H1 (cell line): ENCODE results near the gene ATXN7L3B. TPM values are rescaled to one million over a fixed set of nuclear protein-coding genes. Genes with fewer than 3 reads are reported as not detected.

Experiments
- CTCF ChIA-PET: fragments of 300-600 bp; sonication (Branson Sonifier 250); formaldehyde crosslinking; loops from one replicate; lab custom pipeline; 2021; ENCODE audit not compliant: partially characterized antibody; lab: Charles Lee
- POLR2A ChIA-PET: fragments of 300-600 bp; sonication (Branson Sonifier 250); formaldehyde crosslinking; loops from one replicate; lab custom pipeline; 2021; ENCODE audit warnings: inconsistent platforms; ENCODE audit not compliant: partially characterized antibody; lab: Charles Lee
- DNase-seq, 2 experiments: peaks; one replicate each; pipeline versions ENCODE4 v3.0.0 to v3.0.0-alpha.2; 2010 to 2022; ENCODE audit warnings: low spot score in 2 of 2, low read depth in 1 of 2, mixed read lengths in 1 of 2
- FAIRE-seq: peaks from 2 replicates; lab custom pipeline; 2011; peaks lifted over from hg19 to GRCh38; lab: Jason Lieb, UNC
- H2AFZ ChIP-seq: 2 replicates; pipeline ENCODE4 v1.8.1; 2012; ENCODE audit warnings: low read length, inconsistent platforms
- H2AK5ac ChIP-seq: 2 replicates; pipeline ENCODE4 v1.6.1; 2013; ENCODE audit warnings: low read depth, low read length
- H2BK120ac ChIP-seq: replicated peaks from 2 replicates; pipeline ENCODE3; 2013; ENCODE audit warnings: low read depth, low read length, inconsistent platforms
- H2BK12ac ChIP-seq: 2 replicates; pipeline ENCODE4 v1.6.1; 2013; ENCODE audit warnings: low read depth, low read length
- H2BK15ac ChIP-seq: 2 replicates; pipeline ENCODE4 v1.6.1; 2013; ENCODE audit warnings: low read length
- H2BK20ac ChIP-seq: 2 replicates; pipeline ENCODE4 v1.6.1; 2013; ENCODE audit warnings: low read length
- H2BK5ac ChIP-seq: 2 replicates; pipeline ENCODE4 v1.6.1; 2013; ENCODE audit warnings: low read depth, low read length
- H3K14ac ChIP-seq: 2 replicates; pipeline ENCODE4 v1.6.1; 2013; ENCODE audit warnings: inconsistent platforms; ENCODE audit not compliant: insufficient read length
- H3K18ac ChIP-seq: 2 replicates; pipeline ENCODE4 v1.6.1; 2013; ENCODE audit warnings: low read length; ENCODE audit errors: extremely low read depth
- H3K23ac ChIP-seq: 2 replicates; pipeline ENCODE4 v1.6.1; 2013; ENCODE audit warnings: inconsistent platforms; ENCODE audit not compliant: insufficient read length
- H3K23me2 ChIP-seq: 2 replicates; pipeline ENCODE4 v1.6.1; 2013; ENCODE audit warnings: low read depth, low read length
- H3K27ac ChIP-seq: 2 replicates; pipeline ENCODE4 v1.6.1; 2011; ENCODE audit warnings: low read depth, low read length, inconsistent platforms
- H3K27me3 ChIP-seq, 4 experiments: replicated peaks in 1 of 4; 1 replicate in 1 of 4; 2 replicates in 3 of 4; pipeline versions ENCODE4 v1.6.1 to v1.8.1; 2011 to 2013; ENCODE audit warnings: low read length in 3 of 4, mild to moderate bottlenecking in 3 of 4, inconsistent platforms in 2 of 4, mixed read lengths in 2 of 4, moderate library complexity in 1 of 4; ENCODE audit not compliant: control insufficient read depth in 3 of 4, insufficient read depth in 3 of 4; ENCODE audit errors: extremely low read depth in 1 of 4
- H3K36me3 ChIP-seq, 4 experiments: 2 replicates each; pipeline versions ENCODE4 v1.6.1 to v1.8.1; 2011 to 2013; ENCODE audit warnings: mild to moderate bottlenecking in 4 of 4, low read length in 3 of 4, moderate library complexity in 2 of 4, control low read depth in 1 of 4, inconsistent platforms in 1 of 4; ENCODE audit not compliant: insufficient read depth in 4 of 4, control insufficient read depth in 2 of 4
- H3K4ac ChIP-seq: replicated peaks from 2 replicates; pipeline ENCODE3; 2013; ENCODE audit warnings: low read length, low read depth, mixed read lengths, inconsistent platforms; ENCODE audit not compliant: insufficient read length
- H3K4me1 ChIP-seq, 4 experiments: replicated peaks in 1 of 4; 1 replicate in 1 of 4; 2 replicates in 3 of 4; pipeline versions ENCODE4 v1.6.1 to v1.8.1; 2011 to 2013; ENCODE audit warnings: low read length in 3 of 4, inconsistent platforms in 2 of 4, mixed read lengths in 1 of 4; ENCODE audit not compliant: insufficient read depth in 4 of 4, control insufficient read depth in 3 of 4
- H3K4me2 ChIP-seq, 2 experiments: 2 replicates each; pipeline versions ENCODE4 v1.6.1 to v1.8.1; 2011 to 2013; ENCODE audit warnings: low read depth in 2 of 2, low read length in 2 of 2, control low read depth in 1 of 2, inconsistent platforms in 1 of 2, mild to moderate bottlenecking in 1 of 2; ENCODE audit not compliant: insufficient read depth in 1 of 2
- H3K4me3 ChIP-seq, 4 experiments: fragments of 200-600, 300-600 bp in 1 of 4; sonication (generic), shearing (Covaris generic), sonication (Bioruptor Twin) in 1 of 4; 2 replicates each; pipeline versions ENCODE4 v1.5.1 to v1.8.1; 2011 to 2016; ENCODE audit warnings: low read length in 4 of 4, low read depth in 3 of 4, control low read depth in 2 of 4, inconsistent platforms in 2 of 4, mild to moderate bottlenecking in 2 of 4, mixed read lengths in 1 of 4, moderate library complexity in 1 of 4; ENCODE audit not compliant: insufficient read depth in 2 of 4; ENCODE audit errors: extremely low read depth in 1 of 4
- H3K56ac ChIP-seq: replicated peaks from 2 replicates; pipeline ENCODE3; 2013; ENCODE audit warnings: low read depth, mild to moderate bottlenecking, mixed read lengths, low read length, inconsistent platforms; ENCODE audit not compliant: insufficient read length
- H3K79me1 ChIP-seq: 2 replicates; pipeline ENCODE4 v1.6.1; 2013; ENCODE audit warnings: low read depth, low read length, control low read depth
- H3K79me2 ChIP-seq, 2 experiments: 2 replicates each; pipeline versions ENCODE4 v1.6.1 to v1.8.1; 2012 to 2013; ENCODE audit warnings: low read length in 2 of 2, mild to moderate bottlenecking in 2 of 2, inconsistent platforms in 1 of 2; ENCODE audit not compliant: insufficient read depth in 2 of 2, control insufficient read depth in 1 of 2
- H3K9ac ChIP-seq, 4 experiments: replicated peaks in 1 of 4; 1 replicate in 1 of 4; 2 replicates in 3 of 4; pipeline versions ENCODE4 v1.6.1 to v1.8.1; 2011 to 2013; ENCODE audit warnings: low read depth in 3 of 4, low read length in 3 of 4, control low read depth in 2 of 4, mild to moderate bottlenecking in 2 of 4, moderate library complexity in 2 of 4, inconsistent platforms in 1 of 4; ENCODE audit errors: extremely low read depth in 1 of 4
- H3K9me3 ChIP-seq, 2 experiments: 2 replicates each; pipeline versions ENCODE4 v1.6.1 to v1.8.1; 2012 to 2013; ENCODE audit warnings: mild to moderate bottlenecking in 2 of 2, moderate library complexity in 2 of 2, control low read depth in 1 of 2, inconsistent platforms in 1 of 2, low read depth in 1 of 2, low read length in 1 of 2, mixed read lengths in 1 of 2; ENCODE audit not compliant: insufficient read depth in 2 of 2
- H4K20me1 ChIP-seq, 2 experiments: replicated peaks in 1 of 2; 2 replicates each; pipeline versions ENCODE3 to v1.8.1; 2011 to 2013; ENCODE audit warnings: inconsistent platforms in 2 of 2, low read length in 2 of 2, mild to moderate bottlenecking in 1 of 2; ENCODE audit not compliant: insufficient read depth in 2 of 2, control insufficient read depth in 1 of 2
- H4K5ac ChIP-seq: 2 replicates; pipeline ENCODE4 v1.6.1; 2013; ENCODE audit warnings: low read length, low read depth, mixed read lengths, inconsistent platforms; ENCODE audit not compliant: insufficient read length
- H4K8ac ChIP-seq: 2 replicates; pipeline ENCODE4 v1.8.0; 2013; ENCODE audit warnings: mild to moderate bottlenecking, moderate library complexity, low read length, inconsistent platforms; ENCODE audit not compliant: insufficient read depth; ENCODE audit errors: extremely low read depth
- H4K91ac ChIP-seq: replicated peaks from 2 replicates; pipeline ENCODE3; 2013; ENCODE audit warnings: low read length, mixed read lengths, inconsistent platforms; ENCODE audit not compliant: insufficient read length
- ATF3 ChIP-seq: IDR thresholded peaks from 2 replicates; pipeline ENCODE4 v1.6.1; 2011; ENCODE audit warnings: low read depth, mild to moderate bottlenecking, low read length; ENCODE audit not compliant: insufficient read depth
- CBX5 ChIP-seq: fragments of 300-800, 300-1000 bp; sonication (generic); IDR thresholded peaks from 2 replicates; pipeline ENCODE4 v1.7.1; 2016; ENCODE audit warnings: antibody characterized with exemption, low read length, low read depth
- CREB1 ChIP-seq: IDR thresholded peaks from 2 replicates; pipeline ENCODE4 v1.6.1; 2012; ENCODE audit warnings: inconsistent platforms
- CTCF ChIP-seq, 3 experiments: IDR thresholded peaks; 1 replicate in 2 of 3; 2 replicates in 1 of 3; pipeline versions ENCODE4 v1.5.1 to v1.6.1; 2011; ENCODE audit warnings: low read length in 3 of 3, mild to moderate bottlenecking in 3 of 3, inconsistent platforms in 2 of 3, low read depth in 1 of 3, moderate library complexity in 1 of 3; ENCODE audit not compliant: insufficient read depth in 1 of 3; ENCODE audit errors: control extremely low read depth in 1 of 3
- RAD21 ChIP-seq, 2 experiments: IDR thresholded peaks in 1 of 2; conservative IDR thresholded peaks in 1 of 2; 2 replicates each; pipeline ENCODE4 v1.6.1; 2011; ENCODE audit warnings: low read depth in 2 of 2, low read length in 2 of 2, improper control_type of control experiment in 1 of 2, inconsistent platforms in 1 of 2, mild to moderate bottlenecking in 1 of 2, moderate library complexity in 1 of 2
- SIN3A ChIP-seq, 2 experiments: IDR thresholded peaks in 1 of 2; conservative IDR thresholded peaks in 1 of 2; 2 replicates each; pipeline ENCODE4 v1.6.1; 2011 to 2012; ENCODE audit warnings: low read length in 2 of 2, improper control_type of control experiment in 1 of 2, low read depth in 1 of 2, mild to moderate bottlenecking in 1 of 2
- WGBS, 2 experiments: shearing (Covaris generic) in 1 of 2; methylation state at CpG; one replicate each; pipeline versions ENCODE4 v1.1.6 to v1.1.7; 2013 to 2015; ENCODE audit warnings: low lambda C conversion rate in 2 of 2, mixed read lengths in 2 of 2, inconsistent platforms in 1 of 2, low coverage in 1 of 2, missing lambda C conversion rate in 1 of 2; ENCODE audit not compliant: insufficient replicate concordance in 2 of 2, insufficient coverage in 1 of 2, insufficient read length in 1 of 2; ENCODE audit errors: extremely low coverage in 1 of 2, missing lambda C conversion rate in 1 of 2; 5-methylcytosine and 5-hydroxymethylcytosine counted together
- polyA plus RNA-seq, 7 experiments: library from polyadenylated mRNA; depleted of rRNA in 3 of 7; stranded (reverse) in 5 of 7; unstranded in 2 of 7; fragments of >200 nt in 5 of 7; fragments of 200-250 nt in 2 of 7; gene quantifications; 1 replicate in 5 of 7; 2 replicates in 1 of 7; 4 replicates in 1 of 7; pipeline versions ENCODE4 v1.2.1 to v1.2.3, GENCODE V29; 2011 to 2013; ENCODE audit warnings: missing spikeins in 2 of 7, mixed read lengths in 2 of 7
- total RNA-seq: library from RNA; stranded (reverse); fragmentation: NEBNext Ultra II Directional; extraction: Animal tissue kit (Norgen Biotek cat#: 25700); gene quantifications from 2 replicates; pipeline ENCODE4 v1.2.1, GENCODE V29; 2021

The ATXN7L3B gene
- total and polyA plus RNA-seq, 2 of the 8 experiments (the other 6 are each of a cell fraction or from before 2014, with no cell fraction given) = 23.7 to 39.9 TPM

GRCh38 chr12:74552201-74552600 is 14.6 kb downstream of the ATXN7L3B start:
- Histone ChIP-seq H3K14ac (no peak overlapping the region), H4K8ac (no peak overlapping the region), H3K36me3 (no peaks in the 10 kb centered on the region), H2AK5ac (no peak overlapping the region), H3K9me3 (no peaks in the 10 kb centered on the region; a peak in 1 of 4 replicates), H3K4me1 (no peaks in the 10 kb centered on the region), H2BK120ac (no peak overlapping the region), H3K79me1 (no peaks in the 10 kb centered on the region), H3K23me2 (no peaks in the 10 kb centered on the region), H4K91ac (no peak overlapping the region), H3K27ac (no peak overlapping the region), H2BK5ac (no peak overlapping the region), H3K56ac (no peak overlapping the region), H2BK12ac (no peak overlapping the region), H3K4me2 (no peak overlapping the region), H3K79me2 (no peaks in the 10 kb centered on the region), H4K20me1 (no peaks in the 10 kb centered on the region), H3K18ac (no peak overlapping the region), H3K4me3 (no peak overlapping the region), H3K4ac (no peak overlapping the region), H3K9ac (no peak overlapping the region), H2AFZ (no peak overlapping the region), H3K23ac (no peak overlapping the region), H3K27me3 (no peaks in the 10 kb centered on the region), H4K5ac (no peak overlapping the region), H2BK15ac (no peak overlapping the region), H2BK20ac (no peak overlapping the region)
- TF ChIP-seq CBX5 (no peak), SIN3A (conservative IDR thresholded peaks at IDR 0.05 in 1 of 2, IDR thresholded peaks at IDR 0.05 in 1 of 2; ENCODE audit: low read depth in 1 of 2, low read length in 2 of 2) (no peak), RAD21 (IDR thresholded peaks at IDR 0.05 in 1 of 2, conservative IDR thresholded peaks at IDR 0.05 in 1 of 2; ENCODE audit: low read depth in 2 of 2, low read length in 2 of 2) (peak in 1 of 2 experiments; percentile 30; a peak in 2 of 4 replicates), CREB1 (no peak), CTCF (IDR thresholded peaks at IDR 0.05; ENCODE audit: control extremely low read depth in 1 of 3, insufficient read depth in 1 of 3, low read depth in 1 of 3, low read length in 3 of 3) (peak in 2 of 3 experiments; percentile 13 to 33; a peak in 2 of 4 replicates), ATF3 (no peak)
- ChIA-PET POLR2A (interaction anchor here (1.3 kb wide), 1 partner anchor 14 kb away, joined by 3 read pairs; the partner anchor contains the start of gene ATXN7L3B), CTCF (interaction anchor here (0.6 to 1.7 kb wide), 9 partner anchors 9 to 1427 kb away, joined by 3 to 5 read pairs (median 3); no protein-coding TSS in a partner anchor)
- FAIRE-seq = no peak
- DNase-seq = no peak
- 81% methylated on average over 2 of the region's 2 CpGs; no CpG with 5 or more reads in 1 of the 2 experiments for WGBS, 2 experiments
